Tibial artery (tissue), 4 donors: ENCODE data around the gene FGFR4.
A peak's percentile ranks its signal among the peaks of the same experiment; 100 is the strongest.

Experiments used
- DNase-seq, 2 donors: peaks; one replicate each; pipeline ENCODE4 v3.0.0-alpha.2; 2019
- H3K27ac ChIP-seq, 2 donors: fragments of 200-600 bp; sonication (generic) in 1 of 2; 1 replicate in 1 of 2; 2 replicates in 1 of 2; pipeline ENCODE4 v1.5.1; 2018 to 2019; ENCODE audit warnings: mild to moderate bottlenecking in 1 of 2
- H3K27me3 ChIP-seq, 2 donors: fragments of 200-600 bp; sonication (generic) in 1 of 2; one replicate each; pipeline versions ENCODE4 v1.5.1 to v1.6.0; 2016 to 2019
- H3K36me3 ChIP-seq, 3 donors: fragments of 200-600 bp; sonication (generic) in 2 of 3; one replicate each; pipeline ENCODE4 v1.5.1; 2016 to 2019; ENCODE audit warnings: mild to moderate bottlenecking in 2 of 3
- H3K4me1 ChIP-seq, 4 donors: fragments of 200-600 bp; sonication (generic) in 2 of 4; 1 replicate in 3 of 4; 2 replicates in 1 of 4; pipeline ENCODE4 v1.5.1; 2016 to 2019
- H3K4me3 ChIP-seq, 2 donors: fragments of 200-600 bp; sonication (generic) in 1 of 2; 1 replicate in 1 of 2; 2 replicates in 1 of 2; pipeline ENCODE4 v1.5.1; 2018 to 2019; ENCODE audit warnings: mild to moderate bottlenecking in 2 of 2
- H3K9me3 ChIP-seq, 3 donors: fragments of 200-600 bp; sonication (generic) in 1 of 3; one replicate each; pipeline ENCODE4 v1.5.1; 2016 to 2019
- CTCF ChIP-seq, 2 experiments: fragments of 200-600 bp in 1 of 2; fragments of 450-650 bp in 1 of 2; IDR thresholded peaks; one replicate each; pipeline ENCODE4 v1.5.1; 2017 to 2019; ENCODE audit warnings: antibody characterized with exemption in 2 of 2, mild to moderate bottlenecking in 1 of 2, moderate library complexity in 1 of 2
- intact Hi-C: fragments of 100-400 bp; cut with DNase I; formaldehyde crosslinking; loops from one replicate; pipeline ENCODE4 v1.15.0; 2023; ENCODE audit warnings: low total_unique reads

FGFR4 gene

DNA sequence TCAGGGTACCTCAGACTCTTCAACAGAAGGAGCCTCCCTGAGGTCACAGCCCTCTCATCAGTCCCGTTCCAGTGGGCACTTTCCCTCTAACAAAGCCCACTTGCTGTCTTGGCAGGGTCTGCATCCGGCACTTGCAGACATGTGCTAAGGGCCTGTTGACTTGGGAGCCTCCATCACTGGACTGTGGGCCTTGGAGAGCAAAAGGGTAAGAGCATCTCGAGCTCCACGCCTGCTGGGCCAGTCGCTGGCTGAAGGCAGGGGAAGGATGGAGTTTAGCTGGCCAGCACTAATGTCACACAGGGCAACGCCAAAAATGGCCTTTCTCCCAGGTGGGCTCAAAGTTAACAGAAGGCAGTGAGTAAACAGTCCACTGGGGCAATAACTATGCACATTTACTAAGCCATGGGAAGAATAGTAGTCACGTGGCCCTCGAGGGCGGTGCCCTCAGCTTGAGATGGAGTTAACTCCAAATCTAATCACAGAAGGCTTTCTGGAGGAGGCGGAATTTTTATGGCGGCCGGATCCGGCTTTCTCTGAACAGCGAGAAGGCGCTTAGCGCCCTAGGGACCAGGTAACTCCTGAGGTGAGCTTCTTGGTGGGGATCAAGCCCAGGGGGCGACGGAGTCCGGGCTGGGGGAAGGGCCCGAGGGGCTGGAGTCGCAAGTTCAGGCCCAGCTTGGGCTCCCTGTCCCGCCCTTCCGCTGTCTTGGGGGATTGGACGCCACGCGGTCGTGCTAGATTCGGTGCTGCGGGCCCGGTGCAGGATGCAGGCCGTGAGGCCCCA lies 44.8 kb downstream of the FGFR4 start:
- no peak for TF ChIP-seq CTCF (IDR thresholded peaks at IDR 0.05)
- H3K27me3 ChIP-seq: no peaks in the 10 kb centered on the region
- H3K27ac ChIP-seq: peak overlapping the region; percentile 85 to 93
- intact Hi-C loops: no loop called here
- H3K4me1 ChIP-seq: peaks cover 0 to 32% (median 25%) of the 10 kb centered on the region in 4 donors
- H3K9me3 ChIP-seq: no peaks in the 10 kb centered on the region
- no peak for DNase-seq
- peaks cover 8 to 15% (median 9%) of the 10 kb centered on the region in 3 donors for H3K36me3 ChIP-seq
- H3K4me3 ChIP-seq: peak overlapping the region; percentile 64 to 87

DNA sequence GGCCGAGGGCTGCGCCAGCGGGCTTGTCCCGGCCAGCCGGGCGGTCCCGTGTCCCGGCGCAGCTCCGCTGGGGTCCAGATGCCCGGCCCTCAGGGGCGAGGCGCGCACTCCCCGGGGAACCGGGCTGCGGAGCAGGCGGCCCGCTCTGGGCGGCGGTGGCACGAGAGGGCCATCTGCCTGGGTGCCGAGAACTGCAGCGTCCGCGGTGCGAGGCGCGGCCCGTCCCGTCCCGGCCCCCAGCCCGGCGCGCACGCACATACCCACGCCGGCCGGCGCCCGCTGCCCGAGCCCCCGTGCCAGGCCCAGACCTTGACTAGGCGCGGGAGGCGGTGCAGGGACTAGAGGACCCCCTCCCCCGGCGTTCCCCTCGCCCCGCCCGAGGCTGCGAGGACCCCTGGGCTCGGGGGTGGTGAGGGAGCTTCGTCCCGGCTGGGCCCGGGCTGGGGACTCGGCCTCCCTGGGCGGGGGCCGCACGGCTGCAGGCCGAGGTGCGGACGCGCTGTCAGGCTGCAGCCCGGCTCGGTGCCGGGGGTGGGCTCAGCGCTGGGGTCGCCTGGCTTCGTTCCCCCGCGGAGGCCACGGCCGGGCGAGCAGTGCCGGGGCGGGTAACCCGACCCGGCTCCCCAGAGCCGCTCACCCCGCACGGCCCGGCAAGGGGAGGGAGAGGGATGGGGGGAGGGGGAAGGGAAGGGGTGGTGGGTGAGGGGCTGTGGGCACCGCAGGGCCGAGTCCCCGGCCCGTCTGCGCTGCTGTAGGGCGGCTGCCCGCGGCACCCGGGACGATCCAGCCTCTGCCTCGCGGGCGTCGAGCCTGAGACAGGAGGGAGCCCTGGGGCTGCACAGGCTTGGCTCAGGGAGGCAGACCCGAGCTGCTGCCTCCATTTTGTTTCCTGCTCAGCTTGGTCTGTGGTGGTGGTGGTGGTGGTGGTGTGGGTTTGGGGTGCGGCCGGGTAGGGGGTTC lies 45.7 kb downstream of the FGFR4 start:
- Histone ChIP-seq H3K27me3 (no peaks in the 10 kb centered on the region), H3K4me1 (peaks cover 0 to 41% (median 34%) of the 10 kb centered on the region in 4 donors), H3K27ac (peak overlapping the region; percentile 85 to 93), H3K9me3 (no peaks in the 10 kb centered on the region), H3K4me3 (peak overlapping the region; percentile 64 to 87), H3K36me3 (peaks cover 9 to 15% (median 10%) of the 10 kb centered on the region in 3 donors)
- intact Hi-C loops: no loop called here
- DNase-seq: peak; percentile 27 to 71
- no peak for TF ChIP-seq CTCF (IDR thresholded peaks at IDR 0.05)

- H3K27ac ChIP-seq: peak within 1 kb of the TSS; percentile 85 to 93
- TF ChIP-seq CTCF (IDR thresholded peaks at IDR 0.05): no peak
- H3K27me3 ChIP-seq: no peaks in the 10 kb centered on the region
- H3K9me3 ChIP-seq: no peaks in the 10 kb centered on the region
- H3K4me3 ChIP-seq: peak within 1 kb of the TSS; percentile 64 to 87
- intact Hi-C loops: no loop called here
- peaks cover 0 to 48% (median 38%) of the 10 kb centered on the region in 4 donors for H3K4me1 ChIP-seq
- peaks cover 9 to 22% (median 13%) of the 10 kb centered on the region in 3 donors for H3K36me3 ChIP-seq
- DNase-seq: peak; percentile 88 to 93
These were observed 46.6 kb downstream of the FGFR4 start, which contains the start of gene NSD1 for GRCh38 chr5:177133096-177133852. TSS of gene NSD1 (plus strand) at chr5:177133773. CDS start at chr5:177135104, 1,331 bp downstream.

- H3K4me1 ChIP-seq: peaks cover 0 to 54% (median 40%) of the 10 kb centered on the region in 4 donors
- H3K27ac ChIP-seq: peak overlapping the region; percentile 85 to 93
- DNase-seq: peak; percentile 33 to 72
- H3K4me3 ChIP-seq: peak overlapping the region; percentile 64 to 87
- intact Hi-C loops: no loop called here
- H3K27me3 ChIP-seq: no peaks in the 10 kb centered on the region
- TF ChIP-seq CTCF (IDR thresholded peaks at IDR 0.05): no peak
- H3K9me3 ChIP-seq: no peaks in the 10 kb centered on the region
- H3K36me3 ChIP-seq: peaks cover 9 to 25% (median 17%) of the 10 kb centered on the region in 3 donors
These were observed 47.4 kb downstream of the FGFR4 start for GRCh38 chr5:177133853-177134696.
